Measurements from ENCODE around the gene PRKCE. TPM values are rescaled to one million over a fixed set of nuclear protein-coding genes. Genes with fewer than 3 reads are reported as not detected.

The PRKCE gene
- total and polyA plus RNA-seq, 2 donors (not counting 1 experiment from before 2014, with no cell fraction given): 14.1 to 19.0 TPM

DNA sequence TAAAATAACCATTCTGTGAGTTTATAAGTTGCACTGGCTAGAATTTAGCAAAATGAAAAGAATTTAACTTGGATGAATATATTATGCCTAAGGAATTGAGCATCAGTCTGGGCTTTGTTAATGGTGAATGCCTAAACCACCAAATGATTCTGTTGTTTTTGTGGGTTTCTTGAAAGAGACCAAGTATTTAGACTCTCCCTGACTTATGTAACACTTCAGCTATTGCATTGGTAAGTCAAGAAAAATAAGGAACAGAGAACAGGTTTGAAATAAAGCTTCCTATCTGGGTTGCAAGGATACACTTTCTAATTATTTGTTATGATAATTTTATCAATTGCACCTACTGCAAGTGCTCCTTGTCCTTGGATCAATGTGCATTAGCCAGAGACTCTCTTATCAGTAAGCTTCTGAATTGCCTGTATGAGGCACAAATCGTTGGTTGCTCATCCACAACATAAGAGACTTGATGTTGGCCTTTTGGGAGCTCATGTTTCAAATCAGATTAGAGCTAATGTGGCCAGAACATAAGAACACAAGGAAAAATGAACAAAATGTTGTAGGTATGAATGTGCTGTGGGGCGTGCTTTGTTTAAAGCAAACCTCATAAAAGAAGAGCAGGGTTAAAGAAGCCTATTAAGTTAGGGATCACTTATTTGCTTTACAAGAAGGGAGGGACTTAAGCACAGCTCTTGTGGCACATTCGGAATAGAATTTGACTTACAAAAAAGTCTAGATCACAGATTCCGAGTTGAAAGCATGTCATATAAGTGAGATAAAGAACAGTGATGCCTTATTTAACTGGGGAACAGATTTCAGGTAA, 37.2 kb downstream of the PRKCE start:
- Histone ChIP-seq H3K4me2 (ENCODE audit: extremely low read depth, insufficient read depth, low read length) (no peak overlapping the region), H2AFZ (ENCODE audit: low read length) (no peak overlapping the region), H3K27ac (ENCODE audit: insufficient read depth, low read length) (no peak overlapping the region), H3K36me3 (ENCODE audit: control insufficient read depth, insufficient read depth, low read length) (no peaks in the 10 kb centered on the region), H3K27me3 (ENCODE audit: control insufficient read depth, insufficient read depth, low read length) (no peaks in the 10 kb centered on the region), H3K9me3 (ENCODE audit: control insufficient read depth, insufficient read depth, low read depth, low read length) (no peaks in the 10 kb centered on the region), H4K20me1 (ENCODE audit: control insufficient read depth, extremely low read depth, insufficient read depth, low read length) (no peaks in the 10 kb centered on the region), H3K4me1 (ENCODE audit: control insufficient read depth, extremely low read depth, insufficient read depth, low read length) (no peaks in the 10 kb centered on the region), H3K4me3 (replicated peaks in 1 of 4; ENCODE audit: control extremely low read depth in 1 of 4, insufficient read depth in 1 of 4, low read depth in 3 of 4, low read length in 4 of 4) (no peak overlapping the region), H3K9ac (ENCODE audit: insufficient read depth, low read length) (no peak overlapping the region), H3K79me2 (ENCODE audit: control insufficient read depth, insufficient read depth, low read length) (no peaks in the 10 kb centered on the region)
- TF ChIP-seq, protein P1, sequence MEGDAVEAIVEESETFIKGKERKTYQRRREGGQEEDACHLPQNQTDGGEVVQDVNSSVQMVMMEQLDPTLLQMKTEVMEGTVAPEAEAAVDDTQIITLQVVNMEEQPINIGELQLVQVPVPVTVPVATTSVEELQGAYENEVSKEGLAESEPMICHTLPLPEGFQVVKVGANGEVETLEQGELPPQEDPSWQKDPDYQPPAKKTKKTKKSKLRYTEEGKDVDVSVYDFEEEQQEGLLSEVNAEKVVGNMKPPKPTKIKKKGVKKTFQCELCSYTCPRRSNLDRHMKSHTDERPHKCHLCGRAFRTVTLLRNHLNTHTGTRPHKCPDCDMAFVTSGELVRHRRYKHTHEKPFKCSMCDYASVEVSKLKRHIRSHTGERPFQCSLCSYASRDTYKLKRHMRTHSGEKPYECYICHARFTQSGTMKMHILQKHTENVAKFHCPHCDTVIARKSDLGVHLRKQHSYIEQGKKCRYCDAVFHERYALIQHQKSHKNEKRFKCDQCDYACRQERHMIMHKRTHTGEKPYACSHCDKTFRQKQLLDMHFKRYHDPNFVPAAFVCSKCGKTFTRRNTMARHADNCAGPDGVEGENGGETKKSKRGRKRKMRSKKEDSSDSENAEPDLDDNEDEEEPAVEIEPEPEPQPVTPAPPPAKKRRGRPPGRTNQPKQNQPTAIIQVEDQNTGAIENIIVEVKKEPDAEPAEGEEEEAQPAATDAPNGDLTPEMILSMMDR (conservative IDR thresholded peaks at IDR 0.05 in 1 of 2, IDR thresholded peaks at IDR 0.05 in 1 of 2; ENCODE audit: low read depth in 1 of 2, low read length in 2 of 2): no peak
- TF ChIP-seq EZH2 (IDR thresholded peaks at IDR 0.05; ENCODE audit: low read length, missing control alignments): no peak
- peak in 1 of 2 donors; percentile 72 for DNase-seq (ENCODE audit: low read depth in 2 of 2)

DNA sequence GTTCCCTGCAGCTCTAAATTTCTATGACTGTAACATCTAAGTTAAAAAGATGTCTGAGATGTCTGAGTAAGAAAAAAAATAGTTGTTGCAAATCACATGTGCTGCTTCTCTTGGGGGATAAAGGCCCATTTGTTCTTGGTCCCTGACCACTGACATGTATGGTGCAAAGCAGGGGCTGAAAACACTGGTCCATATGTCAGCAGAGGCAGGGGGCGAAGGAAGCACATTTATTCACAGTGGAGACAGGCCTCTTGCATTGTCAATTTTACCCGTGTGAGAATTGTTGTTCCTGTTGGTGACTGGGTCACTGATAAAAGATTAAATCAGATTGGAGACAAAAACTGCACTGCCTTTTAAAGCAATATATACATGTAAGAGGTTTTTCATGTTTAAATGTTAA, 38.8 kb downstream of the PRKCE start:
- no peak overlapping the region for H3K4me3 ChIP-seq (replicated peaks in 1 of 4; ENCODE audit: control extremely low read depth in 1 of 4, insufficient read depth in 1 of 4, low read depth in 3 of 4, low read length in 4 of 4)
- no peak overlapping the region for H3K9ac ChIP-seq (ENCODE audit: insufficient read depth, low read length)
- no peak for TF ChIP-seq EZH2 (IDR thresholded peaks at IDR 0.05; ENCODE audit: low read length, missing control alignments)
- TF ChIP-seq, protein P1 (conservative IDR thresholded peaks at IDR 0.05 in 1 of 2, IDR thresholded peaks at IDR 0.05 in 1 of 2; ENCODE audit: low read depth in 1 of 2, low read length in 2 of 2): no peak
- H3K79me2 ChIP-seq (ENCODE audit: control insufficient read depth, insufficient read depth, low read length): no peaks in the 10 kb centered on the region
- H2AFZ ChIP-seq (ENCODE audit: low read length): no peak overlapping the region
- no peak overlapping the region for H3K4me2 ChIP-seq (ENCODE audit: extremely low read depth, insufficient read depth, low read length)
- H3K27me3 ChIP-seq (ENCODE audit: control insufficient read depth, insufficient read depth, low read length): no peaks in the 10 kb centered on the region
- no peaks in the 10 kb centered on the region for H3K4me1 ChIP-seq (ENCODE audit: control insufficient read depth, extremely low read depth, insufficient read depth, low read length)
- no peaks in the 10 kb centered on the region for H3K36me3 ChIP-seq (ENCODE audit: control insufficient read depth, insufficient read depth, low read length)
- H4K20me1 ChIP-seq (ENCODE audit: control insufficient read depth, extremely low read depth, insufficient read depth, low read length): no peaks in the 10 kb centered on the region
- no peaks in the 10 kb centered on the region for H3K9me3 ChIP-seq (ENCODE audit: control insufficient read depth, insufficient read depth, low read depth, low read length)
- no peak overlapping the region for H3K27ac ChIP-seq (ENCODE audit: insufficient read depth, low read length)
- DNase-seq (ENCODE audit: low read depth in 2 of 2): no peak

DNA sequence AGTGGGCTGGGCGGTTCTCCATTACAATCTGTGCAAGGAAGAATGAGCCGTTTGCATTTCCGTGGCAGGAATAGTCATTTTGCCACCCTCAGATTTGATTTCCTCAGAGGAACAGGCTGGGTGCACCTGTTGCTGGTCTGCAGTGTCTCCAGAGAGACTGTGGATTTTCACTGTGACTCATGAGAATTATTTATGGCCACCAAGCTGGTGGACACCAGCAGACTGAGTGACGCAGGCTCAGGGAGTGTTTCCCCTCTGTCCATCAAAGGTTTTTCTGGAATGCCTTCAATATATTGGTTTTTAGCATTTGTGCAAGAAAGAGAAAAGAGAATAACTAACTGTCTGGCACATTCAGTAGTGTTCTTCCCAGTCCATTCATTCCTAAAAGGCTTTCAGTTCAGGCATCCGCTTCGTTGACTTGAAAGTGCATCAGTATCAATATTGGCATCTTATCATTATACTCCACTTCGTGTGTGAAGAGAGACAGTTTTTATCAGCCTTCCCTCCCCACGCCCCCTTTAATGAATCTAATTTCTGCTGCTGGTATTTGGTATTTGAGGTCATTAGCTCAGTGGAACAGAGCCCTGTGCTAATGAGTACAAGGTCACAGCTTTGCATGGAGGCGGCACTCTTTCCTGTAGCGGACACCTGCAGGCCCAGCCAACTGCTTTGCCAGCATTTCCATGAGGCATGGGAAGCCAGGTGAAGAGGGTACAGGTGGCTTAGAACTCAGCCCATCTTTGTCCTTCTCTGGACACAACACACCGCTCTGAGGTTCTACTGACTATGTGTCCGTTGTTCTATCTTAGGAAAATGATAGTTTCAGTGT, 39.9 kb downstream of the PRKCE start:
- H3K4me2 ChIP-seq (ENCODE audit: extremely low read depth, insufficient read depth, low read length): no peak overlapping the region
- no peaks in the 10 kb centered on the region for H3K4me1 ChIP-seq (ENCODE audit: control insufficient read depth, extremely low read depth, insufficient read depth, low read length)
- no peak overlapping the region for H3K27ac ChIP-seq (ENCODE audit: insufficient read depth, low read length)
- no peak overlapping the region for H2AFZ ChIP-seq (ENCODE audit: low read length)
- H3K4me3 ChIP-seq (replicated peaks in 1 of 4; ENCODE audit: control extremely low read depth in 1 of 4, insufficient read depth in 1 of 4, low read depth in 3 of 4, low read length in 4 of 4): no peak overlapping the region
- no peaks in the 10 kb centered on the region for H3K36me3 ChIP-seq (ENCODE audit: control insufficient read depth, insufficient read depth, low read length)
- no peaks in the 10 kb centered on the region for H3K27me3 ChIP-seq (ENCODE audit: control insufficient read depth, insufficient read depth, low read length)
- no peak for DNase-seq (ENCODE audit: low read depth in 2 of 2)
- H3K9ac ChIP-seq (ENCODE audit: insufficient read depth, low read length): no peak overlapping the region
- H4K20me1 ChIP-seq (ENCODE audit: control insufficient read depth, extremely low read depth, insufficient read depth, low read length): no peaks in the 10 kb centered on the region
- H3K9me3 ChIP-seq (ENCODE audit: control insufficient read depth, insufficient read depth, low read depth, low read length): no peaks in the 10 kb centered on the region
- no peaks in the 10 kb centered on the region for H3K79me2 ChIP-seq (ENCODE audit: control insufficient read depth, insufficient read depth, low read length)
- TF ChIP-seq EZH2 (IDR thresholded peaks at IDR 0.05; ENCODE audit: low read length, missing control alignments): no peak
- TF ChIP-seq, protein P1 (conservative IDR thresholded peaks at IDR 0.05 in 1 of 2, IDR thresholded peaks at IDR 0.05 in 1 of 2; ENCODE audit: low read depth in 1 of 2, low read length in 2 of 2): no peak

All from fibroblast of lung (primary cell).